OCI-LY1 (cell line): ENCODE data around the gene PRELID2.
A peak's percentile ranks its signal among the peaks of the same experiment; 100 is the strongest.

Experiments used
- H2AFZ ChIP-seq: fragments of 200-600 bp; sonication (generic), shearing (Covaris generic); 2 replicates; pipeline ENCODE4 v1.6.0; 2014; ENCODE audit warnings: antibody characterized with exemption, mild to moderate bottlenecking, low read length
- H3F3A ChIP-seq: fragments of 200-600 bp; sonication (generic), shearing (Covaris generic); 2 replicates; pipeline ENCODE4 v1.6.0; 2014; ENCODE audit warnings: mild to moderate bottlenecking, antibody characterized with exemption, low read length, moderate library complexity; ENCODE audit not compliant: insufficient read depth
- H3K27ac ChIP-seq: fragments of 200-600 bp; sonication (generic); 2 replicates; pipeline ENCODE4 v1.5.1; 2014; ENCODE audit warnings: low read length, mixed run types, mild to moderate bottlenecking, low read depth; ENCODE audit not compliant: poor library complexity, severe bottlenecking
- H3K27me3 ChIP-seq: fragments of 200-600 bp; sonication (generic); 2 replicates; pipeline ENCODE4 v1.6.0; 2014; ENCODE audit warnings: antibody characterized with exemption, mild to moderate bottlenecking, low read length, moderate library complexity; ENCODE audit not compliant: insufficient read depth
- H3K36me3 ChIP-seq: fragments of 200-600 bp; sonication (generic); 2 replicates; pipeline ENCODE4 v1.6.1; 2014; ENCODE audit warnings: mild to moderate bottlenecking, antibody characterized with exemption, low read length, moderate library complexity, mixed read lengths; ENCODE audit not compliant: insufficient read depth
- H3K4me1 ChIP-seq: fragments of 200-600 bp; sonication (generic); 2 replicates; pipeline ENCODE4 v1.5.1; 2014; ENCODE audit warnings: mild to moderate bottlenecking, low read length, moderate library complexity; ENCODE audit not compliant: insufficient read depth, severe bottlenecking
- H3K4me2 ChIP-seq: fragments of 200-600 bp; sonication (generic), shearing (Covaris generic); 2 replicates; pipeline ENCODE4 v1.6.1; 2014; ENCODE audit warnings: low read length
- H3K4me3 ChIP-seq: fragments of 200-600 bp; sonication (generic); 2 replicates; pipeline ENCODE4 v1.5.1; 2014; ENCODE audit warnings: low read length, low read depth, mild to moderate bottlenecking, mixed read lengths; ENCODE audit not compliant: poor library complexity, severe bottlenecking
- H3K79me2 ChIP-seq: fragments of 200-600 bp; shearing (Covaris generic); 2 replicates; pipeline ENCODE4 v1.6.1; 2016; ENCODE audit warnings: mixed run types, low read length, mixed read lengths; ENCODE audit not compliant: insufficient read depth
- H3K9ac ChIP-seq: fragments of 200-600 bp; sonication (generic), shearing (Covaris generic); 2 replicates; pipeline ENCODE4 v1.6.1; 2014; ENCODE audit warnings: mild to moderate bottlenecking, low read length, mixed read lengths
- H3K9me2 ChIP-seq: fragments of 200-600 bp; sonication (generic), shearing (Covaris generic); 2 replicates; pipeline ENCODE4 v1.6.1; 2014; ENCODE audit warnings: low read depth, mild to moderate bottlenecking, low read length, mixed read lengths
- H3K9me3 ChIP-seq: fragments of 200-600 bp; shearing (Covaris generic); 2 replicates; pipeline ENCODE4 v1.6.1; 2014; ENCODE audit warnings: low read length, mixed read lengths
- H4K20me1 ChIP-seq: fragments of 200-600 bp; sonication (generic), shearing (Covaris generic); 2 replicates; pipeline ENCODE4 v1.6.0; 2016; ENCODE audit warnings: mild to moderate bottlenecking, low read length; ENCODE audit not compliant: insufficient read depth
- CTCF ChIP-seq: fragments of 200-600 bp; sonication (generic), shearing (Covaris generic); IDR thresholded peaks from 2 replicates; pipeline ENCODE4 v1.5.1; 2017; ENCODE audit warnings: mild to moderate bottlenecking, antibody characterized with exemption, low read length, moderate library complexity, mixed read lengths
- EZH2 ChIP-seq: fragments of 200-600 bp; sonication (generic), shearing (Covaris generic); IDR thresholded peaks from 2 replicates; pipeline ENCODE4 v1.8.0; 2017; ENCODE audit warnings: borderline replicate concordance, mixed run types, mild to moderate bottlenecking, antibody characterized with exemption, low read length, moderate library complexity, mixed read lengths

PRELID2 gene

GRCh38 chr5:145834917-145835847, at the start of gene PRELID2:
Gene PRELID2 (minus strand): TSS chr5:145835342. CDS start chr5:145835251, 91 bp downstream.
- H3K4me3 ChIP-seq, result no peak within 1 kb of the TSS
- H3K27me3 ChIP-seq, result no peaks in the 10 kb centered on the region
- H3F3A ChIP-seq, result no peaks in the 10 kb centered on the region
- no peaks in the 10 kb centered on the region for H3K36me3 ChIP-seq
- H3K79me2 ChIP-seq, result no peaks in the 10 kb centered on the region
- H4K20me1 ChIP-seq, result no peaks in the 10 kb centered on the region
- TF ChIP-seq EZH2 (no peak), CTCF (no peak)
- H3K27ac ChIP-seq, result no peak within 1 kb of the TSS
- no peaks in the 10 kb centered on the region for H3K4me1 ChIP-seq
- no peak within 1 kb of the TSS for H3K9ac ChIP-seq
- H3K9me2 ChIP-seq, result no peaks in the 10 kb centered on the region
- no peak within 1 kb of the TSS for H2AFZ ChIP-seq
- peak within 1 kb of the TSS; percentile 25; the same call in 1 of the 2 replicates for H3K4me2 ChIP-seq
- H3K9me3 ChIP-seq, result no peaks in the 10 kb centered on the region

GRCh38 chr5:145874765-145875164, 39.6 kb upstream of the PRELID2 start:
- Histone ChIP-seq H3K4me3 (no peak overlapping the region), H3K27me3 (no peaks in the 10 kb centered on the region), H3K27ac (no peak overlapping the region), H4K20me1 (no peaks in the 10 kb centered on the region), H3K79me2 (no peaks in the 10 kb centered on the region), H3F3A (no peaks in the 10 kb centered on the region), H3K4me1 (no peaks in the 10 kb centered on the region), H3K9me2 (no peaks in the 10 kb centered on the region), H3K4me2 (no peak overlapping the region), H3K9me3 (no peaks in the 10 kb centered on the region), H3K36me3 (no peaks in the 10 kb centered on the region), H2AFZ (no peak overlapping the region), H3K9ac (no peak overlapping the region)
- TF ChIP-seq CTCF (no peak), EZH2 (no peak)

GRCh38 chr5:145872914-145873313, 37.8 kb upstream of the PRELID2 start, which contains the start of gene GRXCR2:
Gene GRXCR2 (minus strand): TSS chr5:145873014. CDS start chr5:145872968, 46 bp downstream.
- H3K9me3 ChIP-seq, result no peaks in the 10 kb centered on the region
- H3K27ac ChIP-seq, result no peak within 1 kb of the TSS
- H3K36me3 ChIP-seq, result no peaks in the 10 kb centered on the region
- no peak within 1 kb of the TSS for H3K4me3 ChIP-seq
- no peak within 1 kb of the TSS for H3K9ac ChIP-seq
- no peaks in the 10 kb centered on the region for H3K27me3 ChIP-seq
- H4K20me1 ChIP-seq, result no peaks in the 10 kb centered on the region
- H3K79me2 ChIP-seq, result no peaks in the 10 kb centered on the region
- no peaks in the 10 kb centered on the region for H3F3A ChIP-seq
- H3K4me2 ChIP-seq, result no peak within 1 kb of the TSS
- TF ChIP-seq EZH2 (no peak), CTCF (no peak)
- no peaks in the 10 kb centered on the region for H3K4me1 ChIP-seq
- H2AFZ ChIP-seq, result no peak within 1 kb of the TSS
- no peaks in the 10 kb centered on the region for H3K9me2 ChIP-seq
